Testis (tissue), 3 donors: ENCODE data around the gene COL13A1. TPM values are rescaled to one million over a fixed set of nuclear protein-coding genes. Genes with fewer than 3 reads are reported as not detected.

Source experiments
- DNase-seq: peaks from one replicate; pipeline ENCODE4 v3.0.0-alpha.2; 2019
- H3K27ac ChIP-seq, 2 donors: fragments of 200-600 bp; sonication (generic); one replicate each; pipeline ENCODE4 v1.5.1; 2019
- H3K27me3 ChIP-seq: fragments of 200-600 bp; sonication (generic); one replicate; pipeline ENCODE4 v1.5.1; 2019
- H3K36me3 ChIP-seq: fragments of 200-600 bp; sonication (generic); one replicate; pipeline ENCODE4 v1.5.1; 2017; ENCODE audit warnings: low read depth; ENCODE audit errors: missing control alignments
- H3K4me1 ChIP-seq: fragments of 200-600 bp; sonication (generic); one replicate; pipeline ENCODE4 v1.5.1; 2019
- H3K4me3 ChIP-seq, 2 donors: fragments of 200-600 bp; sonication (generic); one replicate each; pipeline ENCODE4 v1.5.1; 2017 to 2019
- H3K9me3 ChIP-seq: fragments of 200-600 bp; sonication (generic); one replicate; pipeline ENCODE4 v1.5.1; 2017
- POLR2A ChIP-seq: fragments of 450-650 bp; IDR thresholded peaks from one replicate; pipeline ENCODE4 v1.6.1; 2017; ENCODE audit warnings: antibody characterized with exemption, mild to moderate bottlenecking, moderate library complexity
- WGBS, 2 donors: methylation state at CpG; one replicate each; pipeline ENCODE4 v1.1.5; 2018; 5-methylcytosine and 5-hydroxymethylcytosine counted together
- intact Hi-C: fragments of 100-400 bp; cut with DNase I; formaldehyde crosslinking; loops from one replicate; pipeline ENCODE4 v1.15.1; 2023; ENCODE audit warnings: low total_unique reads
- polyA plus RNA-seq: library from polyadenylated mRNA; stranded (reverse); fragments of 350-450 nt; fragmentation: Illumina TruSeq; extraction: RNeasy Lipid Tissue Mini Kit (QIAGEN cat#74804); gene quantifications from one replicate; pipeline ENCODE4 v1.2.3, GENCODE V29; 2014; ENCODE audit warnings: low read depth, low replicate concordance; ENCODE audit not compliant: insufficient read depth
- total RNA-seq, 2 donors: library from RNA; depleted of rRNA; stranded (reverse); fragments of >200 nt; gene quantifications; one replicate each; pipeline ENCODE4 v1.2.3, GENCODE V29; 2016
- TF ChIP-seq, protein P1 (sequence below), 3 experiments: fragments of 450-650 bp in 2 of 3; fragments of 200-600 bp in 1 of 3; sonication (generic) in 1 of 3; IDR thresholded peaks; one replicate each; pipeline ENCODE4 v1.5.1; 2016 to 2019; ENCODE audit warnings: antibody characterized with exemption in 3 of 3, mild to moderate bottlenecking in 2 of 3, moderate library complexity in 1 of 3

COL13A1 gene
- total and polyA plus RNA-seq, 3 donors from 2014 or later, result 0.94 to 2.5 (median 1.5) TPM

DNA sequence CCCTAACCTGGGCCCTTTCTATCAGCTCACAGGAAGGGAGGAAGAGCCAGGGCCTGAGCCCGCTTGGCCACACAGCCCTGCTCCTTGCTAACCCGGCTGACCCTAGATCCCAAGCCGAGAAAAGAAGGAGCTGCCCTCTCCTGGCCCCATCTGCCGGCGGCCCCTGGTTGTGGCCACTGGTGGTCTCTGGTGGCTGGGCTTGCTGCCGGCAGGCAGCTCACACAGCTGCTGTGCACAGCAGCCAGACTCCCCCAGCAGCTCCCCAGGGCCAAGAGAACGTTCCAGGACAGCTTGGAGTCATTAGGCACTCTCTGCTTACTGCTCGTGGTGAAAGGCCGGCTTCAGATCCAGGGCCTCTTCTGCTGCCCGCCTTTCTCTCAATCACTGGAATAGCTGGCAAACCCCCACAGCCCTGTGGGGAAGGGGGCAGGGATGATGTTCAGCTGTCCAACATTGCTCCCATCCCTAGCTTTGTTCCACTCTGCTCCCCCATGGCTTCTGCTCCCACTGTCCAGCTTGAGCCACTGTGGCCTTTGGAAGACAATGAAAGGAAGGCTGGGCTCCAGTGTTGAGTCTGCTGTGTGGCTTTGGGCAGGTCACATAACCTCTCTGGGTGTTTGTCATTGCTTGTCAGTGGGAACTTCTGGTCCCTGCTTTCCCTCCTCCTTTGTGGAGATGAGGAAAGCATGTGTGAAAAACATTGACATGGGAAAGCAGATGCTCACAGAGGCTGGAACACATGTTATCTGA lies 35.4 kb upstream of the COL13A1 start:
- H3K27ac ChIP-seq, result no peak overlapping the region
- intact Hi-C loops, result no loop called here
- 53 to 57% methylated on average over 8 to 10 of the region's 10 CpGs for WGBS, 2 donors
- H3K27me3 ChIP-seq, result no peaks in the 10 kb centered on the region
- peaks cover 14% of the 10 kb centered on the region for H3K4me1 ChIP-seq
- H3K36me3 ChIP-seq, result no peaks in the 10 kb centered on the region
- H3K9me3 ChIP-seq, result no peaks in the 10 kb centered on the region
- H3K4me3 ChIP-seq, result no peak overlapping the region
- DNase-seq, result no peak
- TF ChIP-seq, protein P1, sequence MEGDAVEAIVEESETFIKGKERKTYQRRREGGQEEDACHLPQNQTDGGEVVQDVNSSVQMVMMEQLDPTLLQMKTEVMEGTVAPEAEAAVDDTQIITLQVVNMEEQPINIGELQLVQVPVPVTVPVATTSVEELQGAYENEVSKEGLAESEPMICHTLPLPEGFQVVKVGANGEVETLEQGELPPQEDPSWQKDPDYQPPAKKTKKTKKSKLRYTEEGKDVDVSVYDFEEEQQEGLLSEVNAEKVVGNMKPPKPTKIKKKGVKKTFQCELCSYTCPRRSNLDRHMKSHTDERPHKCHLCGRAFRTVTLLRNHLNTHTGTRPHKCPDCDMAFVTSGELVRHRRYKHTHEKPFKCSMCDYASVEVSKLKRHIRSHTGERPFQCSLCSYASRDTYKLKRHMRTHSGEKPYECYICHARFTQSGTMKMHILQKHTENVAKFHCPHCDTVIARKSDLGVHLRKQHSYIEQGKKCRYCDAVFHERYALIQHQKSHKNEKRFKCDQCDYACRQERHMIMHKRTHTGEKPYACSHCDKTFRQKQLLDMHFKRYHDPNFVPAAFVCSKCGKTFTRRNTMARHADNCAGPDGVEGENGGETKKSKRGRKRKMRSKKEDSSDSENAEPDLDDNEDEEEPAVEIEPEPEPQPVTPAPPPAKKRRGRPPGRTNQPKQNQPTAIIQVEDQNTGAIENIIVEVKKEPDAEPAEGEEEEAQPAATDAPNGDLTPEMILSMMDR (IDR thresholded peaks at IDR 0.05), result no peak
- no peak for TF ChIP-seq POLR2A

DNA sequence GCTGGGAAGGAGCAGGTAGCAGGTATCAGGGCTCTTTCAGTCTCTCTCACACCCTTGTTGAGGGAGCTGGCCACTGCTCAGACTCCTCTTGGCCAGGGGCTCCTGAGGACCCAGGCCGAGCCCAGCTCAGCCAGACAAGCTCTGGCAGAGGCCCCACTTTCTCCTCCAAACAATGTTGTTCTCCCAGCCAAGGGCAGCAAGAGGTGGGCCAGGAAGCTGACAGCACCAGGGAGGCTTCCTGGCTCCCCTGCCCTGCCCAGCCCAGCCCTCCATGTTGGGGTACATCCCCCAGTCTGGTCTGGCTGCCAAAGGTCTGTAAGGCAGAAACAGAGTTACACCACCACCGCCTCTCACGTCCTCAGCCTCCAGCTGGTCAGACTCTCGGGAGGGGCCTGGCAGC lies 33.9 kb upstream of the COL13A1 start:
- intact Hi-C loops, result no loop called here
- no peaks in the 10 kb centered on the region for H3K9me3 ChIP-seq
- H3K27ac ChIP-seq, result no peak overlapping the region
- H3K36me3 ChIP-seq, result no peaks in the 10 kb centered on the region
- peaks cover 14% of the 10 kb centered on the region for H3K4me1 ChIP-seq
- H3K27me3 ChIP-seq, result no peaks in the 10 kb centered on the region
- TF ChIP-seq, protein P1 (IDR thresholded peaks at IDR 0.05), result no peak
- TF ChIP-seq POLR2A, result no peak
- no peak overlapping the region for H3K4me3 ChIP-seq
- 60 to 81% methylated on average over 1 to 4 of the region's 4 CpGs for WGBS, 2 donors
- no peak for DNase-seq

DNA sequence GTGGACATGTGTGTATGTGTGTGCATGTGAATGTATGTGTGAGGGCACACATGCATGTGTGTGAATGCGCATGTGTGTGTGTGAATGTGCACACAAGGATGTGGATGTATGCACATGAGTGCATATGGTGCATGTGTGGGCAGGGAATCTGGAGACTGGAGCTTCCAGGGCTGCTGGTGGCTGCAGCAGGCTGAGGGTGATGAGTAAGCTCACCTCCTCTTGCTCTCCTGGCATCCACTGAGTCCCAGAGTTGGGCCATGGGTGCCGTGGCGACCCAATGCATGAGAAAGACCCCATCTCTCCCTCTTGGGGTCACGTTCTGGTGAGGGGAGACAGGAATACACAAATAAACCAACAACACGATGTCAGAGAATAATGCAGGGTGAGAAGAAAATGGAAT lies 33.3 kb upstream of the COL13A1 start:
- no peak overlapping the region for H3K27ac ChIP-seq
- H3K27me3 ChIP-seq, result no peaks in the 10 kb centered on the region
- peaks cover 14% of the 10 kb centered on the region for H3K4me1 ChIP-seq
- DNase-seq, result no peak
- no peak overlapping the region for H3K4me3 ChIP-seq
- 89 to 92% methylated on average over 5 of the region's 5 CpGs for WGBS, 2 donors
- H3K9me3 ChIP-seq, result no peaks in the 10 kb centered on the region
- H3K36me3 ChIP-seq, result no peaks in the 10 kb centered on the region
- intact Hi-C loops, result no loop called here
- no peak for TF ChIP-seq POLR2A
- TF ChIP-seq, protein P1 (IDR thresholded peaks at IDR 0.05), result no peak

DNA sequence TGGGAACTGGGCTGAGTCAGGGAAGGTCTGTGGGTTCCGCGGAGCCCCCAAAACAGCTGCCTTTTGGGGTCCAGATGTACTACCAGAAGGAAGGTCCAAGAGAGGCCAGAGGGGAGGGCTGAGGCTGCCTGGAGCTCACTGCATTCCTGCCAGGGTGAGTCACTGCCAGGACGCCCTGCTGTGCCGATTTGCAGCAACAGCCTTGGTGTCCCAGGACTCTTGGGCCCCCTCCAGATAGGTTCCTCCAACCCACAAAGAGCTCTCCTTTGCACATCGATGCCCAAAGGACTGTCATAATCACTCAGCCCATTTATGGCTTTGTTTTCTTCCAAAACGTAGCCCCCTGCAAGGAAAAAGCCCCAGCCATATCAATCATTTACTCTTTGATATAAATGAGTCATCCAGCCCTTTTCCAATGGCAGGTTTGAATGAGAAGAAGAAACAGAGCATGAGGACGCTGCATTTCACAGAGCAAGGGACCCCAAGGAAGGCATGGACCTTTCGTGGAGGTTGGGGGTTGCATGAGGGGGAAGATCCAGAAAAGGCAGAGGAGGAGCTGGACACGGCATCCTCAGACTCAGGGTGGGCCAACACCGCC lies 32.2 kb upstream of the COL13A1 start:
- H3K27me3 ChIP-seq, result no peaks in the 10 kb centered on the region
- 54 to 59% methylated on average over 10 of the region's 10 CpGs for WGBS, 2 donors

More for the DNA sequence above, 32.2 kb upstream of the COL13A1 start:
- H3K36me3 ChIP-seq, result no peaks in the 10 kb centered on the region
- H3K27ac ChIP-seq, result no peak overlapping the region
- no peak overlapping the region for H3K4me3 ChIP-seq
- intact Hi-C loops, result no loop called here
- no peaks in the 10 kb centered on the region for H3K9me3 ChIP-seq
- peaks cover 14% of the 10 kb centered on the region for H3K4me1 ChIP-seq
- TF ChIP-seq, protein P1 (IDR thresholded peaks at IDR 0.05), result no peak
- no peak for TF ChIP-seq POLR2A
- DNase-seq, result peak; percentile 22
